A549 treated with DMSO at 1 μM for 4 hours (cell line): ENCODE data around the gene IGF1. TPM values are rescaled to one million over a fixed set of nuclear protein-coding genes. Genes with fewer than 3 reads are reported as not detected.

ENCODE experiments used
- total RNA-seq: library from RNA; stranded (reverse); fragments of 200-300 nt; extraction: Qiagen RNA extraction; gene quantifications from 5 replicates; pipeline ENCODE4 v1.2.3, GENCODE V29; 2022; ENCODE audit warnings: low read depth

IGF1 gene
- total RNA-seq = not detected in 5 replicates

DNA sequence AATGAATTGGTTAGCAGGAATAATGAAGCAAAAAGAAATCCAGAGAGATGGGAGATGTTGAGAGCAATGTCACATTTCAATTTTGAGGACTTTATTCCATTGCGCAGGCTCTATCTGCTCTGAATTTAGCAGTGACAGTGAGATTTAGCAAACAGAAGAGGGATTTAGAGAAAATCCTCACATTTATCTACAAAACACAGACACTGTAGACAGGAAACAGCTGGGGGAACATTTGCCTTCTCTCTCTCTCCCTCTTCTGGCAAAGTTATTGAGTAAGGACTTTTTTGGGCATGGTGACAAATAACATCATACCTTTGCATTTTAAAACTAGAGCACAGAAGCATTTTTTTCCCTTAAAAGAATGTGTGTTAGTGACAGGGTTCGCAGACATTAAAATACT is at the start of gene IGF1:
Gene IGF1 (minus strand): TSS at position 158 of the 400 bp plus-strand sequence. CDS start 182 bp downstream, outside the sequence.

